WERI-Rb-1 (cell line): ENCODE measurements around the gene CHRND.

Experiments
- DNase-seq: peaks from one replicate; pipeline ENCODE4 v3.0.0-alpha.2; 2020
- H3K27ac ChIP-seq: fragments of 250-450 bp; sonication (Bioruptor Pico); 2 replicates; pipeline ENCODE4 v1.5.1; 2020; ENCODE audit warnings: mild to moderate bottlenecking, moderate library complexity
- H3K27me3 ChIP-seq: fragments of 250-450 bp; sonication (Bioruptor Pico); 2 replicates; pipeline ENCODE4 v1.5.1; 2021; ENCODE audit warnings: mild to moderate bottlenecking, low read depth, moderate library complexity; ENCODE audit not compliant: insufficient read depth, severe bottlenecking
- H3K36me3 ChIP-seq: fragments of 250-450 bp; sonication (Bioruptor Pico); 2 replicates; pipeline ENCODE4 v1.5.1; 2020; ENCODE audit warnings: mild to moderate bottlenecking, moderate library complexity
- H3K4me3 ChIP-seq: 2 replicates; pipeline ENCODE4 v1.5.1; 2011; ENCODE audit warnings: low read depth, mild to moderate bottlenecking, control low read depth, low read length
- H3K9me3 ChIP-seq: fragments of 250-450 bp; sonication (Bioruptor Pico); 2 replicates; pipeline ENCODE4 v1.5.1; 2021; ENCODE audit warnings: mild to moderate bottlenecking, moderate library complexity; ENCODE audit not compliant: severe bottlenecking
- CTCF ChIP-seq: IDR thresholded peaks from 2 replicates; pipeline ENCODE4 v1.5.1; 2011; ENCODE audit warnings: low read depth, mild to moderate bottlenecking, control low read depth, inconsistent platforms, low read length

The CHRND gene

GRCh38 chr2:232501794-232502390 is 24.1 kb upstream of the CHRND start:
- no peaks in the 10 kb centered on the region for H3K9me3 ChIP-seq
- H3K36me3 ChIP-seq, result no peaks in the 10 kb centered on the region
- no peaks in the 10 kb centered on the region for H3K27me3 ChIP-seq
- no peak overlapping the region; the same call in 1 of the 2 replicates for H3K27ac ChIP-seq
- TF ChIP-seq CTCF, result no peak
- no peak for DNase-seq
- H3K4me3 ChIP-seq, result no peak overlapping the region

GRCh38 chr2:232502511-232502910 is 23.4 kb upstream of the CHRND start:
- Histone ChIP-seq H3K9me3 (no peaks in the 10 kb centered on the region), H3K36me3 (no peaks in the 10 kb centered on the region), H3K27me3 (no peaks in the 10 kb centered on the region), H3K4me3 (no peak overlapping the region), H3K27ac (no peak overlapping the region)
- DNase-seq, result no peak
- TF ChIP-seq CTCF, result no peak

GRCh38 chr2:232502911-232503808 is 22.8 kb upstream of the CHRND start:
- Histone ChIP-seq H3K9me3 (no peaks in the 10 kb centered on the region), H3K27ac (no peak overlapping the region), H3K27me3 (no peaks in the 10 kb centered on the region), H3K4me3 (no peak overlapping the region), H3K36me3 (no peaks in the 10 kb centered on the region)
- DNase-seq, result no peak
- TF ChIP-seq CTCF, result no peak

GRCh38 chr2:232503809-232504323 is 22.1 kb upstream of the CHRND start:
- DNase-seq, result no peak
- H3K4me3 ChIP-seq, result no peak overlapping the region
- no peak for TF ChIP-seq CTCF
- no peaks in the 10 kb centered on the region for H3K9me3 ChIP-seq
- H3K27me3 ChIP-seq, result no peaks in the 10 kb centered on the region
- H3K27ac ChIP-seq, result no peak overlapping the region
- H3K36me3 ChIP-seq, result no peaks in the 10 kb centered on the region

- H3K27ac ChIP-seq, result no peak overlapping the region
- H3K27me3 ChIP-seq, result no peaks in the 10 kb centered on the region
- no peaks in the 10 kb centered on the region for H3K36me3 ChIP-seq
- no peak for DNase-seq
- H3K4me3 ChIP-seq, result no peak overlapping the region
- no peak for TF ChIP-seq CTCF
- no peaks in the 10 kb centered on the region for H3K9me3 ChIP-seq
Measured at GRCh38 chr2:232504438-232504837, 21.5 kb upstream of the CHRND start.
